Hematopoietic multipotent progenitor cell treated with erythropoietin and hydrocortisone succinate and interleukin-3 and kit ligand, for 6 days (in vitro differentiated cells): ENCODE results near the gene BNIPL.

ENCODE experiments used
- DNase-seq: peaks from one replicate; pipeline ENCODE4 v3.0.0-alpha.2; 2015

Gene BNIPL

DNA sequence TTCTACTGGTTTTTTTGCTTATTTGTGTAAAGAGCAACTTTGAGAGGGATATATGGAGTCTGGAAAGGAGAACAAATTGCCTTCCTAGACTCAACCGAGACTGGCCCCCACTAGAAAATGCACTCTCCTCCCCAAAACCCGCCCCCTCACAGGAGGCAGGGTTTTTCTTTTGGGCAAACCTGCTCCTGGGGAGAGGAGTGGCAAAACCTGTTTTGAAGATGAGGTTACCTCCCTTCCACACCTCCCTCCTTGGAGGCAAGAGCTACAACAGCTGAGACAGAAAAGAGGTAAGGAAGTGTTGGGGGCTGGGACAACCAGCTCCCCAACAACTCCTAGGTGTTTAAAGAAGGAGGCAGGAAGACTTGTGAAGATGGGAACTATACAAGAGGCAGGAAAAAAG is at the start of gene BNIPL:
Gene BNIPL, plus strand, starts transcription at position 231 of the 400 bp plus-strand sequence. Its CDS starts 140 bp downstream, at position 371.
- DNase-seq = no peak

- DNase-seq = no peak
Observed at GRCh38 chr1:150987924-150988323, 48.5 kb upstream of the BNIPL start.

- DNase-seq = no peak
Observed at GRCh38 chr1:150992626-150993025, 43.8 kb upstream of the BNIPL start.

DNA sequence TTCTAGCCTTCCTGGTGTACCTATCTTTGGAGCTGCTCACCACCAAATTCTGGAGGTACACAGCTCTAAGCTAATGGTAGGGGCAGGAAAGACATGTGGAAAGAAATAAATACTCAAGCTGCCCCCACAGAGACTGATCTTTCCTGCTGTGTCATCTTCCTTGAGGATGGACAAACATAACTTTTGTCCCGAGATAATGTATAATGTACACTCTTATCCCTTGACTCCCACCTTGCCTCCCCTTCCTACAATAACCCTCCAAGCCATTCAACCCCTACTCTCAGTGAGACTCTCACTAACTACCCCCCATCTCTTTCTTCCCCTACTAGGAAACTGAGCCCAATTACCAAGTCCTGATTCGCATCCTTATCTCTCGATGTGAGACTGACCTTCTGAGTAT is 42.1 kb upstream of the BNIPL start:
- no peak for DNase-seq

DNA sequence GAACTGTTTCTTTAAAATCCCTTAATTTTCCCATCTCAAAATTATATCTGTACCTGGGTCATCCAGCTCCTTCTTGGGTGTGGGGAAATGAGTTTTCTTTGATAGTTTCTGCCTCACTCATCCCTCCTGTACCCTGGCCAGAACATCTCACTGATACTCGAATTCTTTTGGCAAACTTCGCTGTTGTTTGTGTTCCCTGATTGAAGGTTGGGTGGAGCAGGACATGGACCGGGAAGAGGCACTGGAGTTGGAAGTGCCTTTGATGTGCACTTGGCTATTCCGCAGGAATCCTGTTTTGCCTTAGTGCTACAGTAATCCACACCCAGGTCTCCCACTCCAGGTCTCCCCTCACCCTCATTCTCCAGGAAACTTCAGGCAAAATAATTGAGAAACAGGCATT is 40.9 kb upstream of the BNIPL start:
- no peak for DNase-seq

DNA sequence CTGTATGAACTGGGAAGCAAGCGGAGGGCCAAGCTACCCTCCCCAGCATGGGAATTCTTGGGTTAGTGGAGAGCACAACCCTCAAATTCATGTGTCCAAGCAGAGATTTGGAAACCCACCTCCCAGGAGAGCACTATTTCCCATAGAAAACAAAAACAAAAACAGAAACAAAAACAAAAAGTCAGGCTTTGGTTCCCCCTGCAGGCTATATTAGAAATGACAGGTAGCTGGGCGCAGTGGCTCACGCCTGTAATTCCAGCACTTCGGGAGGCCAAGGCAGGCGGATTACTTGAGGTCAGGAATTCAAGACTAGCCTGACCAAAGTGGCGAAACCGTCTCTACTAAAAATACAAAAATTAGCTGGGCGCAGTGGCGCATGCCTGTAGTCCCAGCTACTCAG is 40.5 kb upstream of the BNIPL start:
- peak; percentile 54 for DNase-seq

- DNase-seq = no peak
Observed at GRCh38 chr1:150997126-150997872, 39.1 kb upstream of the BNIPL start.

GRCh38 chr1:150997949-150998348 is 38.4 kb upstream of the BNIPL start:
- no peak for DNase-seq

GRCh38 chr1:150999051-150999674 is 37.2 kb upstream of the BNIPL start:
- DNase-seq = peak; percentile 76

GRCh38 chr1:150999926-151000325 is 36.5 kb upstream of the BNIPL start:
- no peak for DNase-seq

DNA sequence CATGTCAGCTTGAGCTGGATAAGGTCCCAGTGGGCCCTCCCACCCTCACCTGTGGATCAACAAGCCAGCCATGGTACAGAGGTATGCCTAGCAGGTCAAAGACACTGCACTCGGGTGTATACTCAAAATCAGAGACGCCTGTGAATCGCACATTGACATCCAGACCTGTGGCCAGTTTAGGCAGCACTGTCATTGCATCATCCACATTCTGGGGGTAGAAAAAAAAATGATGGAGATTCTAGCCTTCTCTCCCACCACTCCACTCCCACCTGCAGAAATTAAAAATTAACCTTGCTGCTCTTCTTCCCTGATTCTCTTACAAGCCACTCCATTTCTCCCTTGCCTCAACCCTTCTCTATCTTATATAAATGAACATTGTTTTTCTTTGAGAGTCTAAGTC is 36.0 kb upstream of the BNIPL start:
- no peak for DNase-seq

DNA sequence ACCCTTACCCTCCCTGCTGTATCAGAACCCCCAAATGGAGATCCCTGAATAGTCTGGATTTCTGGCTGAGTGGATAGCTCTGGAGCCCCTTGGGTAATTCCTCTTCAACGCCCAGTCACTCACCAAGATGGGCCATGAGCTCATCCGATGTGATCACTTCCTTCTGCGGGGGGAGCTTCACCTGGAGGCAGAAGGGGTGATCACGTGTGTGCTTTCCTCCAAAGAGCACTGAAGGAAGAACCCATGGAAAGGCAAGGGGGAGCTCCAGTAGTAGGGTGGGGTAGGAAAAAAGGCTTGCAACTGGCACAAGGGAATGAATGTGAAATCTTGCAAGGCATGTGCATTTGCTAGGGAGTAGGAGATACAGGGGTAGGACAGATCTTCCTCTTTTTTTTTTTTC is 34.8 kb upstream of the BNIPL start:
- no peak for DNase-seq

GRCh38 chr1:151002051-151002450 is 34.3 kb upstream of the BNIPL start:
- no peak for DNase-seq

DNA sequence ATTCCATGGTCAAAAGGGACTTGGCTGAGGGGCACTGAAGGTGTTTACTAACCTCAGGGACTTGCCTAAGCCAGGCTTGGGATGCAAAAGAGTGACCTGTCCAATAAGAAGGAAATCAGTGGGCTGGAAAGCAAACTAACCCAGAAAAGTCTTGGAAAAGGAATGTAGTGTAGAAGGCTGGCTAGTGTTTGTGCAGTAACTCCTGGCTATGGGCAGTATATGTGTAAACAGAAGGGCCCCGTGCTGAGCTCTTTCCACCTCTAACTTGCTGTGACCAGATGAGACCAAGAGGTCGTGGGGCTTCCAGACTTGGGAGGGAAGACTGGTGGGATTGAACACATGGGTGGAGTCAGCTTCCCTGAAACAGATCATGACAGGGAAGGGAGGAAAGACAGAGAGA is 33.8 kb upstream of the BNIPL start:
- DNase-seq = no peak

GRCh38 chr1:151003180-151003579 is 33.2 kb upstream of the BNIPL start:
- peak; percentile 61 for DNase-seq

GRCh38 chr1:151005729-151006319 is 30.6 kb upstream of the BNIPL start:
- DNase-seq = peak; percentile 28

- peak; percentile 93 for DNase-seq
Observed at GRCh38 chr1:151006327-151007052, 29.9 kb upstream of the BNIPL start, which contains the start of gene MINDY1. Gene MINDY1, minus strand, starts transcription at chr1:151006902. Its CDS starts 4,285 bp downstream, at chr1:151002617.

DNA sequence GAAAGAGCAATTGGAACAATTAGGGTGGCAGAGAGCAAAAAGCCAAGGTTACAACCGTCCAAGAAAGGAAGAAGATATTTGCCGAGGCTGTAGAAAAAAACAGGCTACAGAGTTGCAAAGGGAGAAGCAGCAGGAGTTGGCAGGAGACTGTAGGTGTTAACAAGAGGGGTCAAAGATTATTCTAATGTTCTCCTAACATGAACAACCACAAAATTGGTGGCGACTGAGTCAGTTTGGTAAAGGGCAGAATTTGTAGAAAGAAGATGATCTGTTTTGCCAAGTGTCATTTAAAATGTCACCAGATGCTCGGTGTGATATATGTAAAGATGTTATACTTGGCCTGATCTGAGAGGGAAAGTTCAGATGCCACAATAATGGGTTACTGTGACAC is 28.5 kb upstream of the BNIPL start:
- no peak for DNase-seq

DNA sequence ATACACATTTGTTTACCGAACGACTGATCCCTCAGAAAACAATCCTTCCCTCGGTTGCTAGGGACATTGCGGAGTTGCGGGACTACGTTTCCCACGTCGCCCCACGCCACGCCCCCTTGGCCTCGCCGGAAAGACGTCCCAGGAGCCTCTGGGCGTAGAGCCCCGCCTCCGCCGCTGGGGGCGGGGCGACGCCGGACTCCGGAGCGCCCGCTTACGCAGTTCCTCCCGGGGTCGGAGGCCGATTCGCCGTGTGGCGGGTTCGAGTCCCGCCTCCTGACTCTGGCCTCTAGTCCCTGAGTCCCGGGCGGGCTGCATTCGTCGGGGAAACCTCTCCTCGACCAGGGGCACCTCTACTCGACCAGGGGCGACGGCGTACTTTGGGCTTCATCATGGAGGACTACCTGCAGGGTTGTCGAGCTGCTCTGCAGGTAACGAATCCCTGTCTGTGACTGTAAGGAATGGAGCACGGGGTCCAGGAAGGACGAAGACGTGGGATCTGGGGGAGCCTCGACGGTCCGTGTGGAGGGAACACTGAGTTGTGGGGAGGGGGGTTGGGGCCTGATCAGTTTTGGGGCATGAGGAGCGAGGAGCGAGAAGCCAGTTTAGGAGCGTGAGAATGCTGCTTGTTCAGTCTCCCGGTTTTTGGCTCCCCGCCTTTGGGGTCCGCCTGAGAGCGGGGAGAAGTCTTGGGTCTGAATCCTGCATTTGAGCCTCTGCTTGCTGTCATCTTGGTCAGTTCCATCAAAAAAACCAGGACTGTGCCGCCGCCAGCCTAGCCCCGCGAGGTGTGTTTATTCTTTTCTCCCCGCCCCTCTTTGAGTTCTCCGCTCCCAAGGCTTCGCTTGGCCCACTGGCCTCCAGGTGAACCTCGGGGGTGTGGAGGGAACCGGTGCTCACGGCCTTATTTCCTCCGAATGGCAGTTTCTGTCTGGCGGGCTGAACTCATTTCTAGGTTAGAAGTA is 27.9 kb upstream of the BNIPL start, which contains the start of gene PRUNE1:
Gene PRUNE1, plus strand, starts transcription at position 206 of the 962 bp plus-strand sequence. Its CDS starts 184 bp downstream, at position 390.
- DNase-seq = peak; percentile 98

DNA sequence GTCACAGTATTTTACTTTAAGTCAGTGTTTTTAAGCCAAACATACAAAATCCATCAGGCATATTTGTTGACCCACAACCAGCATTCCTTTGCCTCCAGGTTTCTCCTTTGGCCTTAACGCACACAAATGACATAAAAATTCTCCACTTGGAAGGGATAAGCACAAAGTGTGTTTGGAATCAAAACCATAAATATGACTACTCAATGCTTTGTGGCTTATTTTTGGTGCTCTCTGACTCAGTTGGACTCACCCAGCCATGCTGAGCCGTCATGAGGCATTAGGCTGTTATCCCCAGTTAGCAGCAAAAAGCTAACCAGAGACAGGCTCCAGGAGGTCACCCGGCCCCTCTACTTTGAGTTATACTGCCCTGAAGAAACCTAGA is 27.2 kb upstream of the BNIPL start:
- no peak for DNase-seq

DNA sequence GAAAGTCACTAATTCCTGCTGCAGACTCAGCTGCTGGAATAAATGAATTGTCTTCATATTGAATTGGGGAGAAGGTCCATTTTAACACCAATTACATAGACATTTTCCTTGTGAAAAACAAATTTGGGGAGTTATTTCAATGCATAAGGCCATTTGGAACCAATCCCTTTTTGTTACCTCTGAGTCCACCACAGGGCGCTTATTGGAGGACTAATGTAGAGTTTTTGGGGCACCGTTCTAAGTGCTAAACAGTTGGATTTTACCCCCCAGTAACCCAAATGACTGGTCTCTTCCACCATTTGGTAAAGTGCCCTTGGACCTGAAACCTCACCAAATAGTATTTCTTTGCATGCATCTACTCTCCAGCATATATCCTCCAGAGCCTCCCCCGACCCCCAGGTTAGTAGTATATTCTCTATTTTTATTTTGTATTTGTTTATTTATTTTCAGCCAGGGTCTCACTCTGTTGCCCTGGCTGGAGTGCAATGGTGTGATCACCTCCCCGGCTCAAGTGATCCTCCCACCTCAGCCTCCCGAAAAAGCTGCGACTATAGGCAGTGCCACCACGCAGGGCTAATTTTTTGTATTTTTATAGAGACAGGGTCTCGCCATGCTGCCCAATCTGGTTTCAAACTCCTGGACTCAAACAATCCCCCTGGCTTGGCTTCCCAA is 26.6 kb upstream of the BNIPL start:
- DNase-seq = no peak

- DNase-seq = no peak
Observed at GRCh38 chr1:151010346-151010726, 26.1 kb upstream of the BNIPL start.
